ENCODE results near the gene PYCARD. TPM values are rescaled to one million over a fixed set of nuclear protein-coding genes. Genes with fewer than 3 reads are reported as not detected.
"Not testable (repeated sequence)": the region's sequence is repeated elsewhere in the genome, so short reads cannot be mapped to it uniquely, and the experiment has no call there.

The PYCARD gene
- polyA plus RNA-seq, 5 donors = 12.7 to 27.8 (median 14.0) TPM

GRCh38 chr16:31216422-31217135, 14.0 kb upstream of the PYCARD start, which contains the start of gene PYDC1:
TSS of gene PYDC1 (minus strand) at chr16:31217135. CDS start at chr16:31217028, 107 bp downstream.
- DNase-seq = no peak

DNA sequence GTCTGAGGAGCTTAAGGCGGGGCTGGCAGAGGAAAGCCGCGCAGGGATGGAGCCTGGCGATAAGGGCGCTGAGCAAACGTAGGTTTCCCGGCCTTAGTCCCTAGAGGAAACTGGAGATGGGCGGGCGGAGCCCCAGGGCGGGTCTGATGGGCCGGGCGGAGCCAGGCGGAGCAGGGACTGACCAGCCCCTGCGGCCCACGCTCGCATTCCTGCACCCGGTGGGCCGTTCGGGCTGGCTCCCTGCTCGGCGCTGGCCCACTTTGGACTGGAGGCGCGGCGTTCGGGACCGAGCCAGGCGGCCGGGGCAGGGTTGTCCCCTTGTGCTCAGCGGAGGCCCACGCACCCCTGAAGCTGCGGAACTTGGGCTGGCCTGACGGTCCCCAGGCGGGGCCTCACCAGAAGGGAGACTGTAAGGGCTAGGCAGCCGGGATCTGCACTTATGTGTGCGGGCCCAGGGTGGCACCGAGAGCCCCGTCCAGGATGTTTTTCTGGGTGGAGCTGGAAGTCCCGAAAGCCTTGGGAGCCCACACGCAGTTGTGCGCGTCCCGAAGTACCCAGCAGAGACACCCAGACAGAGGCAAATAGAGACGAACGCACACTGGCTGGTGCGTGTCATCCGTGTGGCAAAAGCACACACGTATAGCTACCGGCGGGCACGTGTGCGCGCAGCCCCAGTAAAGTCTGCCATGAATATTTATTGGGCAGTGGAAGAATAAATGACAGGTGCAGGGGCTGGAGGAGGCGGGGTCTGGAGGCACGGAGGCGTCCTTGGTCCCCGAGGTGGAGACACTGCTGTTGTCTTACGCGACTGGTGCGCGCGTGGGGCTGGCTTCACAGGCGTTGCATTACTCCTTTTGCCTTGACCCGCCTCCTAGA, 13.0 kb upstream of the PYCARD start:
- DNase-seq = no peak

DNA sequence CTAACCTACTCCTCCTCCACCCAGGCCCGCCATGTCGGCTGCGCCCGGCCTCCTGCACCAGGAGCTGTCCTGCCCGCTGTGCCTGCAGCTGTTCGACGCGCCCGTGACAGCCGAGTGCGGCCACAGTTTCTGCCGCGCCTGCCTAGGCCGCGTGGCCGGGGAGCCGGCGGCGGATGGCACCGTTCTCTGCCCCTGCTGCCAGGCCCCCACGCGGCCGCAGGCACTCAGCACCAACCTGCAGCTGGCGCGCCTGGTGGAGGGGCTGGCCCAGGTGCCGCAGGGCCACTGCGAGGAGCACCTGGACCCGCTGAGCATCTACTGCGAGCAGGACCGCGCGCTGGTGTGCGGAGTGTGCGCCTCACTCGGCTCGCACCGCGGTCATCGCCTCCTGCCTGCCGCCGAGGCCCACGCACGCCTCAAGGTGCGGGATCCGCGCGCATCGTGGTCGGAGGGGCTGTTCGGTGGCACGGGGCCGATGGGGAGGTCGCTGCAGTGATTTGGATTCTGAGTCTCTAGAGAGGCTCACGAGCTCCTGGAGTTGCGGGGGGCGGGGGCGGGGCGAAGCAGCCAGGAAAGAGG, 12.2 kb upstream of the PYCARD start:
- DNase-seq = no peak

GRCh38 chr16:31213877-31214707, 11.5 kb upstream of the PYCARD start, which contains the start of gene TRIM72:
TSS of gene TRIM72 (plus strand) at chr16:31214119. CDS start at chr16:31214739, 620 bp downstream.
- no peak for DNase-seq

- DNase-seq = no peak
Observed at GRCh38 chr16:31213342-31213741, 10.8 kb upstream of the PYCARD start.

GRCh38 chr16:31206776-31207175, 4.2 kb upstream of the PYCARD start:
- DNase-seq = no peak

GRCh38 chr16:31204871-31205666, 2.5 kb upstream of the PYCARD start:
- no peak for DNase-seq

DNA sequence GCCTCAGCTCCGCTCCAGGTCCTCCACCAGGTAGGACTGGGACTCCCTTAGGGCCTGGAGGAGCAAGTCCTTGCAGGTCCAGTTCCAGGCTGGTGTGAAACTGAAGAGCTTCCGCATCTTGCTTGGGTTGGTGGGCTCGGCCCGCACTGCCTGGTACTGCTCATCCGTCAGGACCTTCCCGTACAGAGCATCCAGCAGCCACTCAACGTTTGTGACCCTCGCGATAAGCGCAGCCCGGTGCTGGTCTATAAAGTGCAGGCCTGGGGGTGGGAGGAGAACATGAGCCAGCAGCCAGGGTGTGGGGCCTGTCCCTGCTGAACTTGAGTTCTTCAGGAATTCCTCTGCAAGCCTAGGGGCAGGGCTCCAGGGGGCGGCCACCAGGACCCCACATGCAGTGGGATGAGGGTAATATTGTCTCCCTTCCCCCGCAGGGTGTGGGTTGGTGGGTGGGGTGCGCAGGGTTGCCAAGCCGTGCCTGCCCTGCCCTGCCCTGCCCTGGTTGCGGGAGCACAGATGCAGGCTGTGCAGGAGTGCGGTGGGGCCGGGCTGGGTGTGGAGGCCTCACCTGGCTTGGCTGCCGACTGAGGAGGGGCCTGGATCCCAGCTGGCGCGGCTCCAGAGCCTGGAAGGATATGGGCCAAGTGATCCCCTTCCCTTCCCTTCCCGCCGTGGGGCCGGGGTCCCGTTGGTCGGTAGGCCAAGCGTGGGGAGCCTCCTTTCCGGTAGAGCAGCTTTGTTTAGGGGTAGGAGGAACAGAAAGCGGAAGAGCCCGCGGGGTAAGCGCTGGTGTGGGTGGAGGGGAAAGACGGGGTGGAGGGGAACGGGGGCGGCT, 762 bp downstream of the PYCARD start:
- no peak for DNase-seq

DNA sequence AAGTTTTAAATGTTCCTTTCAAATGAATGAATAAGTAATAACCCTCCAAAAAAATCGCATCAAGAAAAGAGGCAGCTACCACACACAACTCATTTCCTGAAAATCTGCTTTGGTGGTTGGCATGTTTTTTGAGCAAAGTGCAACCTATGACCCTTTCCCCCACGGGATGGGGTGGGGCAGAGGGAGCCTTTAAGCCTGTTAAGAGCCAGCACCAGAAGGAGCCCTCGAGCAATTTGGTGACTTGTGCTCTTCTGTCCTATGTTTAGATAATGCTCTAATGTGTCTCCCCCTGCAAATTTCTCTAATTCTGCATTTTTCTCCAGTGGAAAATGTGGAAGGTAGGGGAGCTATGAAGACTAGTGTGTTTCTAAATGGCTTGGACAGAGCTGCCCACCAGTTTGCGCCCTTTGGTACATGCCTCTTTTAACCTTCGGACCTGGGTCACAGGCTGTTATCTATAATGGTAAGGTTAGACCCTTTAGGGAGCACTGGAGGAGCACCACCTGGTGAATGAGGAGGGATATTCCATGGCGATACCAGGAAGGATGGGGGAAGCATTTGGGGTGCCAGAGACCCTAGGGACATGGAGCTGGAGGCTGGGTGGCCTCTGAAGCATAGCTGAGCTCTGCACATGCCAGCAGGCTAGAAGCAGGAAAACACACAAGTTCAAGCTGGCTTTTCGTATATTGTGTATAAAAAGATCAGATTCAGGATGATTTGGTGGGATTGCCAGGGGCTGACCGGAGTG, 1.6 kb downstream of the PYCARD start:
- no peak for DNase-seq

- not testable (repeated sequence) for DNase-seq
Observed at GRCh38 chr16:31200111-31200510, 2.4 kb downstream of the PYCARD start.

GRCh38 chr16:31199430-31200041, 3.0 kb downstream of the PYCARD start:
- DNase-seq = no peak

GRCh38 chr16:31198207-31198882, 4.2 kb downstream of the PYCARD start:
- no peak for DNase-seq

GRCh38 chr16:31196324-31197088, 6.1 kb downstream of the PYCARD start:
- no peak for DNase-seq

DNA sequence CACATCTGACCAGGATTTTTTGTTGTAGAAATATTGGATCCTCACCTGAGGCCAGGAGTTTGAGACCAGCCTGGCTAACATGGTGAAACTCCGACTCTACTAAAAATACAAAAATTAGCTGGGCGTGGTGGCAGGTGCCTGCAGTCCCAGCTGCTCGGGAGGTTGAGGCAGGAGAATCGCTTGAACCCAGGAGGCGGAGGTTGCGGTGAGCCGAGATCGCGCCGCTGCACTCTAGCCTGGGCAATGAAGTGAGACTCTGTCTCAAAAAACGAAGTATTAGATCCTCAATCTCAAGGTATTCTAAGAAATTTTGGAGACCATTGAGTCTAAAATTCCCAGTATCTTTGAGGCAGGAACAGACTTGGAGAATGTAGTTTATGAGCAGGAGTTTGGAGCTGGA, 6.7 kb downstream of the PYCARD start:
- not testable (repeated sequence) for DNase-seq

- no peak for DNase-seq
Observed at GRCh38 chr16:31194898-31195297, 7.7 kb downstream of the PYCARD start.

DNA sequence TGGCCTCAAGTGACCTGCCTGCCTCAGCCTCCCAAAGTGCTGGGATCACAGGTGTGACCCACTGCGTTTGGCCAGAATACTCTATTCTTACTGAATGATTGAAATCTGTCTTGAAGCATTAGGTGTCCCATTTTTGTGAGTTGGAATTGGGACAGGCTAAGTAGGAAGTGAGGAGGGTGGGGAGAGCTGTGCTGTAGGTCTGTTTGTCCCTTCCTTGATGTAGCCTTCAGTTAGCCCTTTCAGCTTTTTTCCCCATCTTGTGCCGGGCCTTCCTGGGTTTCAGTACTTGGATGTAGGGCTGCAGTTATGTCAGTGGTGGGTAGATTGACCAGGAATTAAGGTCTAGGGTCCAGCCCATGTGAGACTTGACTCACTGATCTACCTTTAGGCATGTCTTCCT, 8.7 kb downstream of the PYCARD start:
- DNase-seq = no peak

Data from right lung (tissue), 5 donors.